Measurements from ENCODE around the gene SMOC2.

Gene SMOC2

GRCh38 chr6:168440520-168441433, at the start of gene SMOC2:
SMOC2 (plus strand) TSS chr6:168441184; CDS start chr6:168441371, 187 bp downstream.
- peak in 1 of 2 experiments; percentile 75 for DNase-seq

- no peak for DNase-seq
Observed at GRCh38 chr6:168393126-168393870, 47.7 kb upstream of the SMOC2 start.

- DNase-seq = no peak
Observed at GRCh38 chr6:168394606-168395005, 46.4 kb upstream of the SMOC2 start.

GRCh38 chr6:168395983-168396382, 45.0 kb upstream of the SMOC2 start:
- DNase-seq = no peak

GRCh38 chr6:168396561-168396960, 44.4 kb upstream of the SMOC2 start:
- DNase-seq = no peak

GRCh38 chr6:168397012-168397411, 44.0 kb upstream of the SMOC2 start:
- DNase-seq = no peak

GRCh38 chr6:168400037-168400436, 40.9 kb upstream of the SMOC2 start:
- no peak for DNase-seq

GRCh38 chr6:168403370-168404005, 37.5 kb upstream of the SMOC2 start:
- no peak for DNase-seq

- DNase-seq = no peak
Observed at GRCh38 chr6:168404560-168404959, 36.4 kb upstream of the SMOC2 start.

- DNase-seq = no peak
Observed at GRCh38 chr6:168407842-168408241, 33.1 kb upstream of the SMOC2 start.

GRCh38 chr6:168408504-168409136, 32.4 kb upstream of the SMOC2 start:
- no peak for DNase-seq

GRCh38 chr6:168410035-168410434, 30.9 kb upstream of the SMOC2 start:
- no peak for DNase-seq

GRCh38 chr6:168410554-168411011, 30.4 kb upstream of the SMOC2 start:
- DNase-seq = no peak

GRCh38 chr6:168411130-168411529, 29.9 kb upstream of the SMOC2 start:
- DNase-seq = no peak

- no peak for DNase-seq
Observed at GRCh38 chr6:168411793-168412192, 29.2 kb upstream of the SMOC2 start.

- DNase-seq = no peak
Observed at GRCh38 chr6:168412456-168412855, 28.5 kb upstream of the SMOC2 start.

GRCh38 chr6:168413018-168413720, 27.8 kb upstream of the SMOC2 start:
- DNase-seq = no peak

GRCh38 chr6:168413856-168414255, 27.1 kb upstream of the SMOC2 start:
- DNase-seq = no peak

- no peak for DNase-seq
Observed at GRCh38 chr6:168414336-168415097, 26.5 kb upstream of the SMOC2 start.

GRCh38 chr6:168415098-168415992, 25.6 kb upstream of the SMOC2 start:
- no peak for DNase-seq
